ENCODE results near the gene GLDC.

GRCh38 chr9:6616951-6617602 is 28.5 kb downstream of the GLDC start:
- no peak for TF ChIP-seq CTCF (IDR thresholded peaks at IDR 0.05)
- no peak for TF ChIP-seq POLR2A (IDR thresholded peaks at IDR 0.05)
